HG03139 (cell line): ENCODE results near the gene CUBN.

Source experiments
- ATAC-seq: cut with Tn5 transposase; IDR thresholded peaks from one replicate; pipeline ENCODE4 v1.9.1; 2021; ENCODE audit not compliant: unreplicated experiment

Gene CUBN

GRCh38 chr10:17073725-17074540 lies 55.7 kb downstream of the CUBN start:
- no peak for ATAC-seq

DNA sequence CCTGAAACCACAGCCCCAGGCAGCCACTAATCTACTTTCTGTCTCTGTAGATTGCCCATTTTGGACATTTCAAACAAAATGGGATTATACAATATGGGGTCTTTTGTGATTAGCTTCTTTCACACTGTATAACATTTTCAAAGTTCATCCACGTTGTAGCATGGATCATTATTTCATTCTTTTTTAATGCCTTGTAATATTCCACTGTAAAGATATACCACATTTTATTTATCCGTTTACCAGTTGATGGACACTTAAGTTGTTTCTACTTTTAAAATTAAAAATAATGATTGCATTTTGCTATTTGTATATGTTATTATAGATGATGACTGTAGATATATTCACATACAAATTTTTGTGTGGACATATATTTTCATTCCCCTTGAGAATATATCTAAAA lies 60.7 kb downstream of the CUBN start:
- ATAC-seq: no peak

DNA sequence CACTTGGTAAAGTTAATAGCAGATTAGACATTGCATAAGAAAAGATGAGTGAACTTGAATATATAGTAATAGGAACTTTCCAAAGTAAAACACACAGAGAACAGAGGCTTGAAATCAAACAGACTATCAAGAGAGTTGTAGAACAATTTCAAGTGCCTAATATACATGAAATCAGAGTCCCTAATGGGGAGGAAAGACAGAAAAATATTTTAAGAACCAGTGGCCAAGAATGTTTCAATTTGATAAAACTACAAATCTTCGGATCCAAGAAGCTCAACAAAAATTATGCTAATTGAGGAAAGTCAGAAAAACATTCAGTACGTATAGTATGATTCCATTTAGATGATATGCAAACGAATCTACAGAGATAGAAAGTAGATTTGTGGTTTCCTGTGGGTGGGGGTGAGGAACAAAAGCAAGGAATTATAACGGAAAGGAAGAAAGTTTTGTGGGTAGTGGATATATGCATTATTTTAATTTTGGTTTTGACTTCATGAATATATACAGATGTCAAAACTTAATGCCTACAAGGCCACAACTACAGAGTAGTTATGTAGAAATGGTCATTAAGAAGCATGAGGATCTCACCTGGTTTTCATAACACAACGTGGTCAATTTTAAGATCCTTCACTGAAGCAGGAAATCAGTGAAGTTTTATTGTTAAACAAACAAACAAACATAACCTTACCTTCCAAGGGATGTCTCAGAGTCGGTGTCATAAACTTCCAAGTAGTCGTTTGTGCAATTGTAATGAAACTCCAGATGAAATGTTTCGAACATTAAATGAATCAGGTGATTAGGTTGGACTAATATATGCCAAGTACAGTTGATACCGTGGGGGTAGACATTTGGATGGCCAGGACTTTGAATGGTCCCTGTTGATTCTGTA lies 62.0 kb downstream of the CUBN start:
- ATAC-seq: no peak

- no peak for ATAC-seq
Measured at GRCh38 chr10:17066807-17067206, 62.8 kb downstream of the CUBN start.

GRCh38 chr10:17066000-17066399 lies 63.6 kb downstream of the CUBN start:
- ATAC-seq: no peak

- no peak for ATAC-seq
Measured at GRCh38 chr10:17065273-17065672, 64.3 kb downstream of the CUBN start.

- ATAC-seq: no peak
Measured at GRCh38 chr10:17064435-17064834, 65.2 kb downstream of the CUBN start.

DNA sequence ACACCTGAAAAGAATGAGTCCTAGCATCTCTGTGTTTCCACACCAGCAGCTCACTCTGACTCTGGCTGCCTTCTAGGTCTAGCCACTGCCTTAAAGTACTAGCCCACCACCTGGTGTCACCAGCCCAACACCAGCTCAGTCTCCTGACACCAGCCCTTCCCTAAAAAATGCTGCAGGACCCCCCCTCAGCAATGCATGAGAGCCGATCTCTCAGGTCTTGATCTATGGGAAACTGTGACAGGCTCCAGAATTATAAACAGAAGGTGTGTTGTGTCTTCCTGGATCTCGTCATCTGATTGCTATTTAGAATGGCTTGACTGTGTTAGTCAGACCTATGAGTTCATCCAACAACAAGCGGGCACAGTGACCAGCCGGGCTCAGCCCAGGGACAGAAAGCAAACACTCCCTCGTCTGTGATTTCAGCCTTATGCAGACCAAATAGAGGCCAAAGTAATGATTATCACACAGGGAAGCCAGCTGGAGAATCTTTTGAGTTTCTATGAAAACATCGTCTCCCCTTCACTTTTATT lies 66.6 kb downstream of the CUBN start:
- no peak for ATAC-seq

GRCh38 chr10:17062493-17062892 lies 67.1 kb downstream of the CUBN start:
- ATAC-seq: no peak

GRCh38 chr10:17062009-17062408 lies 67.6 kb downstream of the CUBN start:
- no peak for ATAC-seq

- no peak for ATAC-seq
Measured at GRCh38 chr10:17061418-17061817, 68.2 kb downstream of the CUBN start.

DNA sequence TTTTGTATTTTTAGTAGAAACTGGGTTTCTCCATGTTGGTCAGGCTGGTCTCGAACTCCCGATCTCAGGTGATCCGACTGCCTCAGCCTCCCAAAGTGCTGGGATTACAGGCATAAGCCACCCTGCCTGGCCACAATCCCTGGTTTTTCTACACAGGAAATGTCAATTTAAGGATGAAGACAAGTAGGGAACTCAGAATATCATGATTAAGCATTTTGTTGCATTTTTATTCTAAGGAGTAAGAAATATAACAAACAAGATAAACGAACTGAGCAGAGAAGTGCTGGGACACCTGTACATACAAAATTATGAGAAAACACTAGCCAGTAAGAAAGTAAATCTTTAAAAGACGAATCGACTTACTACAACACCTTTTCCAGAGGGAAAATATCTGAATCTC lies 69.3 kb downstream of the CUBN start:
- no peak for ATAC-seq

DNA sequence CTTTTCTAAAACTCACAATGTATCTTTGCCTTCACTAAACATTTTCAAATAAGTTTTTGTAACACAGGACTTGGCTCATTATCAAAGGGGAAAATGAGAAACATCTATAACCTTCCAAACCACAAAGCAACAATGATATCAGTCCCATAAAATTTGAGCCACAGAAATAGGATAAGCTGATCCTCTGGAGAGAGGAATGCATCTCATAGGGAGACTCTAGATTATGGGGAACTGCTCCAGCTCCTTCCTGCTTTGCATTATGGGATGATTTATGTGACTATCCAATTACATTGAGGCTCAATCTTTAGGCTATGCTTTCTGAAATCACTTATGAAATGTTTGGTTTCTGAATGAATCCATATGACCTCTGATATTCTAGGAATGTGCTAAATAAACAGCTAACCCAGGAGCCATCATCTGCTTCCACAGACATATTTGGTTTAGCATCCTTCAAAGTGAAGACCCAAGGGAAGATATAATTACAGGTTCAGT lies 70.4 kb downstream of the CUBN start:
- no peak for ATAC-seq

DNA sequence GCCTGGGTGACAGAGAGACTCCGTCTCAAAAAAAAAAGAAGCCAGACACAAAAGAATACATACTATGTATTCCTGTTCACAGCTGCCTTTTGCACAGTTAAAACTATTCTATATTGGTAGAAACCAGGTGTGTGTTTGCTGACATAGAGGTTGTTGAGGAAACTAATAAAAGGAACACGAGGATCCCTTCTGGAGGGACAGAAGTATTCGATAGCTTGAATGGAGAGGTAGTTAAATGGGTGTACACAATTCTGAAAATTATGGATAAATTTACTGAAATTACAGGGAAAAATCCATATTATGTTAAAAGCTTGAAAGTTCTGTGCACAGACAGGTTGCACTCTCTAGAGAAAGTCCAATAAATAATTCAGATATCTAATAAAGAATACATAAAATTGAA lies 71.5 kb downstream of the CUBN start:
- ATAC-seq: no peak

DNA sequence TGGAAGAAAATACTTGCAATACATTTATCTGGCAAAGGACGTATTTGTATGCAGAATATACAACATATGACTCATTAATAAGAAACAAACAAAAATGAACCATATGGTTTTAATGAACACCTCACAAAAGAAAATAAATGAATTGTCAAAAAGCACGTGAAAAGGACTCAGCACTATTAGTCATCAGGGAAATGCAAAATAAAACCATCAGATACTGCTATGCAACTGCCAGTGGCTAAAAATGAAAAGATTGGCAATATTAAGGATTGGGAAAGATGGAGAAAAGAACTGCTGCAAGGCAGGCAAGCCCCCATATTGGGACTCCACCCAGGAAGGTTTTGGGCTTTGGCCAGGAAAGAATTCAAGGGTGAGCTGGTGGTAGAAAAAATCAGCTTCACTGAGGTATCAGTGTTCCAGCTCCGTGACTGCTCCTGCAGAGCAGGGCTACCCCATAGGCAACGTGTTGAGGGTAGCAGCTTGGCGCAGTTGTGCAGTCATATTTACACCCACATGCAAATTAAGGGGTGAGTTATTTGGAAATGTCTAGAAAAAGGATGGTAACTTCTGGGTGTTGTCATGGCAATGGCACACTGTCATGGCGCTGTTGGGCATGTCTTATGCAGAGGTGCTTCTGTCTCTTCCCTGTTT lies 72.7 kb downstream of the CUBN start:
- ATAC-seq: no peak

DNA sequence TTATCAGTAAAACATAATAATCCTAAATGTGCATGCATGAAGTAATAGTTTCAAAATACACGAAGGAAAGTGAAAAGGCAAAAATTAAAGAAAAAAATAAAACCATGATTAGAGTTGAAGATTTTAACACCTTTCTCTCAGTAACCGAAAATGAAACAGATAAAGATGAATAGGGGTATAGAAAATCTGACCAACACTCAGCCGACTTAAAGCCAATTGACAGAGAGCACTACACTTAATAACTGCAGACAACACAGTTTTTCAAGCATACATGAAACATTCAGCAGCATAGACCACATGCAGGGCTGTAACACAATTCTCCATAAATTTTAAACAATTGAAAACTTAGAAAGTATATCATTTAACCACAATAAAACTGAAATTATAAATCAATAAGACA lies 76.1 kb downstream of the CUBN start:
- no peak for ATAC-seq

DNA sequence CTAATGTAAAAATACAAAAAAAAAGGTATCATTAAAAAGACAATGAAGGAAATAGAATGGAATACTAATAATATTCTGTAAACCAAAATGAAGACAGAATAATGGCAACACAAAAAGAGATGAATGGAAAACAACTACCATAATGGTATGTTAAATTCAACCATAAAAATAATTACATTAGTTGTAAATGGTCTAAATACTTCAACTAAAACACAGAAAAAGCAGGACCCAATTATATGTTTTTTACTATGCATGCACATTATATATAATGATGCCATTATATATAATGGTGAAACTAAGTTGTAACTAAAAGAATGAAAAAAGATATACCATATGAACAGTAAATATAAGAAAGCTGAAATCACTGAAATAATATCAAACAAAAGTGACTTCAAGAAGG lies 76.5 kb downstream of the CUBN start:
- ATAC-seq: no peak

DNA sequence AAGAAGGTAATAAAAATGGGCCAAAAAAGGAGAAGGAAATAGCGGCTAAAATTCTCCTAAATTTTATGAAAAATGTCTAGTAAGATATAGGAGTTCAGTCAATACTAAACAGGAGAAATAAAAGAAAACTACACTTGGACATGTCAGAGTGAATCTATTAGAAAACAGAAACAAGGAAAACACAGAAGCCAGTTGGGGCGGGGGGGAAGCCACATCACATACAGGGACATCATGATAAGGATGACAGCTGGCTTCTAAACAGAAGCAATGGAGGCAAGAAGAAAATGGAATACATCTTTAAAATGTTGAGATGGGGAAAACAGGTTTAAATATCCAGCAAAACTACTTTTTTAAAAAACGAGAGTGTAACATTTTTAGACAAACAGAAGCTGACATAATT lies 77.8 kb downstream of the CUBN start:
- ATAC-seq: no peak

DNA sequence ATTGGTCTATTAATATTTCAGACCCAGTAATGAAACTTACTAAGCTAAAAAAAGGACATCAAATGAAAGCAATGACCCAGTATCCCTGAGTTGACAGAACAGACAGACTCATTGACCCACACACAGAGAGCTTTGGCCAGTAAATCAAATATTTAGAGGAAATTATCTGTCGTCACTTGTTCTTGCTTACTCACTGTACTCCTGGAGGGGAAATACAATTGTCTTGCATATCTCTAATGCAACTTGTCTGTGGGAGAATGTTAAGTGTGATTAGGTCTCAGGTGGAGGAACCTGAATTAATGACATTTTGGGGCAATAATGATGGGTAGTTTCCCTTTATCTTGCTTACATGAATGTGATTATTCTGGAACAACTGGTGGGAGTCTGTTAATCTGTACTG lies 80.4 kb downstream of the CUBN start:
- no peak for ATAC-seq

DNA sequence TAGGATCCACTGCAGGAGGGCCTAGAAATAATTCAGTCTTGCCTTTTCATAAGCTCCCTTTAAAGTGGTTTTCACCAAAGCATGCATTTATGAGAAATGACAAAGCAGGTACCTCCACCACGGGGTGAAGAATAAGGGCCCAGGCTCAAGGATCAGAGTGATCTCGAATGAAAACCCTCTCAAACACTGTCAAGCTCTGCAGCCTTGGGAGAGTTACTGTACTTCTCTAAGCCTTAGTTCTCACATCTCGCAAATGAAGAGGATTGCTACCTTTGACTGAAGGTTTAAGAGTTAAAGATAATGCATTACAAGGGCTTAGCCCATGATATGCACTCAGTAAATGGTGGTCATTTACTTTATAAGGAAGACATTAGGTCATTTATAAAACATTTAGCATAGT lies 81.7 kb downstream of the CUBN start:
- no peak for ATAC-seq

GRCh38 chr10:17046989-17047388 lies 82.6 kb downstream of the CUBN start:
- no peak for ATAC-seq
